Measurements from ENCODE around the gene PIEZO2.

DNA sequence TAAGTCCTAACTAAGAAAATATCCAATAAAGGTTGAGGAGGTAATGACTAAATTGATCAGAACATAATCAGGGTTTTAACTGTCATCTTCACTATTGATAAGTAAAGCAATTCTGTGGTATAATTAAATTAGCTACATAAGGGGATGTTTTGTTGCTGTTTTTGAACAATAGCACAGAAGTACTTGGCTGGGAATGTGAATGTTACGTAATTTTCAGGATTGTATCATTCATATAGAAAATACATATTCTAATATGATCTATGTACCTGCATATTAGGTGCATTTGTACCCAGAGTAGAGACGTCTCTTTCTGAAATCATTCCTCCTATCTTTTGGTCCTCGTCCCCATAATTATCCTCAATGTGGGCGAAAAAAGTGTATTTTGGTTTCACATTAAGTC lies 109.0 kb downstream of the PIEZO2 start:
- no peak for TF ChIP-seq CTCF (IDR thresholded peaks at IDR 0.05)
- TF ChIP-seq POLR2AphosphoS5 (IDR thresholded peaks at IDR 0.05; ENCODE audit: low read depth, low read length), result no peak

Measured in Panc1 (cell line).